GM23248 (cell line): ENCODE results near the gene DDX27.

Source experiments
- EZH2 ChIP-seq: fragments of 200-600 bp; sonication (generic); IDR thresholded peaks from 2 replicates; pipeline ENCODE4 v1.6.1; 2018; ENCODE audit warnings: antibody characterized with exemption, mild to moderate bottlenecking; ENCODE audit not compliant: insufficient read depth, poor library complexity, severe bottlenecking
- EZH2phosphoT487 ChIP-seq: fragments of 200-600 bp; sonication (generic); IDR thresholded peaks from 2 replicates; pipeline ENCODE4 v1.6.1; 2018; ENCODE audit warnings: antibody characterized with exemption, moderate library complexity, mild to moderate bottlenecking, low read depth; ENCODE audit not compliant: insufficient read depth

GRCh38 chr20:49276961-49277785 is 58.0 kb downstream of the DDX27 start:
- TF ChIP-seq EZH2phosphoT487: no peak
- no peak for TF ChIP-seq EZH2
